DMS153 treated with DMSO at 0.1 percent for 48 hours (cell line): ENCODE results near the gene SLC17A9.

Source experiments
- DNase-seq: peaks from one replicate; lab custom pipeline; 2025; ENCODE audit not compliant: unreplicated experiment; lab: John Stamatoyannopoulos, UW

Gene SLC17A9

DNA sequence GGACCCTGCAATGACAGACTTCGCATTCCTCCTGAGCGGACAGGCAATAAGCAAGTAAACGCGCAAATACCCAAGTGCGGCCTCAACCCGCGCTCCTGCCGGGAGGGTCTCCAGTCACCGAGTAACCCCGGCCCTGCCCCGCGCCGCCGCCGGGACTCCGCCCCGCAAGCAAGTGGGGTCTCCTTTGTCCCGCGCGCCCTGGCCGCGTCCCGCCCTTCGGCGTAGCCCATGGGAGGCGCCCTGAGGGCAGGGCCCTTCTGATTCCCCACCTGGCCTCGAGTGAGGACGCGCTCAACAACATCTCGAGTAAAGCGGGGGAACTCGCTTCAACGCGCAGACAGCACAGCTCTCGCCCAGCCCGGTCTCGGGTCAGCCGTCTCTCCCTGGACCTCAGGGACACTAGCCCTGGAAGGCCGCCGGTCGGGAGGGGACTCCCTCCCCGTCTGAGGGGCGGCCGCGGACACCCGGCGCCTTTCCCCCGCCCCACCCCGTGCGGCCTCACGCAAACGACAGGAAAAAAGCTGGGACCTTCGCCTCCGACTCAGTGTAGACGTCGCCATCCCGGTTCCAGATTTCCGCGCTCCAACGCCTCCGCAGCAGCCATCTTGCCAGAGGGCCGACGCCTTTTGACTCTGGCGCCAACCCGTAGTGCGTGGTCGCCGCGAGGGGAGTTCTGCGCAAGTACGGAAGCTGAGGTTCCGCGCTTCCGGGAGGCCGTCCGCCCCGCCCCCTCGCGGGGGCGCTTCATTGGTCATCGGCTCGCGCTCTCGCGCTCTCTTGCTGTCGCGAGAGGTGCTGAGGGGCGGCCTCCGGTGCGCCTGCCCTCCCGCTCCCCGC lies 15.0 kb upstream of the SLC17A9 start:
- DNase-seq, result peak; percentile 86

- no peak for DNase-seq
Measured at GRCh38 chr20:62938105-62938888, 14.2 kb upstream of the SLC17A9 start, which contains the start of gene GID8. Gene GID8, plus strand, starts transcription at chr20:62938147. Its CDS starts 3,356 bp downstream, at chr20:62941503.

DNA sequence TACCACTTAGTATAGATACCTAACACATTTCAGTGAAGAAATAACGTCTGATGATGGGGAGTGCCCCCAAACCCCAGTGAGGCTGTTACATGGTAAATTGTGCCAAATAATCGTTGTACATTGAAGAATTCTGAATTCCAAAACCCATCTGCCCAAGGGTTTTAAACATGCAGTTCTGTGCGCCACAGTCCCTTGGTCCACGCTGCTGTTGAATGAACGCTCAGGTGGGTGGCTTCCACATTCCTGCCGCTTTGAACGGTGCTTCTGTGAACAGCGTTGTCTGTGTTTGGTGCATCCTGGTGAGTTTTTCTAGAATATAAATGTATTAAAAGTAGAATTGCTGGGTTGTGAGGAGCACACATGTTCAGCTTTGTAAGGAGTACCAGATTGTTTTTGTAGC lies 11.6 kb upstream of the SLC17A9 start:
- DNase-seq, result no peak

DNA sequence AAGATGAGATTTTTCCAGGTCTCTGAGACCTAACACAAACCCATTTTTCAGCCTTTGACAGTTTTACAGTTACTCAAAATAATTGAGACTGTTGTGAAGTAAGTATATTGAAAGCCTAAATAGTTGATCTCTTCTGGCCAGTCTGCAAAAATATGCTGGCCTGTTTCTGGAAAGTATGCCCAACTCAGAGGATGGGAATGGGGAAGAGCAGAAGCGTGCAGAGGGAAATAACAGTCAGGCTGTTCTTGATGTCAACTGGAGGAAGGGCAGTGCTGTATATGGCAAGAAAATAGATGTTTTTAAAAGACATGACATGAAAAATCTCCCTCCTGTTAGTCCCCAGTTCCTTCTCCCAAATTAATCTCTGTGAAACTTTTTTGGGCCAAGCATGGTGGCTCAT lies 10.7 kb upstream of the SLC17A9 start:
- no peak for DNase-seq

GRCh38 chr20:62942456-62942855 lies 10.1 kb upstream of the SLC17A9 start:
- DNase-seq, result no peak

GRCh38 chr20:62943396-62943795 lies 9.1 kb upstream of the SLC17A9 start:
- DNase-seq, result no peak

DNA sequence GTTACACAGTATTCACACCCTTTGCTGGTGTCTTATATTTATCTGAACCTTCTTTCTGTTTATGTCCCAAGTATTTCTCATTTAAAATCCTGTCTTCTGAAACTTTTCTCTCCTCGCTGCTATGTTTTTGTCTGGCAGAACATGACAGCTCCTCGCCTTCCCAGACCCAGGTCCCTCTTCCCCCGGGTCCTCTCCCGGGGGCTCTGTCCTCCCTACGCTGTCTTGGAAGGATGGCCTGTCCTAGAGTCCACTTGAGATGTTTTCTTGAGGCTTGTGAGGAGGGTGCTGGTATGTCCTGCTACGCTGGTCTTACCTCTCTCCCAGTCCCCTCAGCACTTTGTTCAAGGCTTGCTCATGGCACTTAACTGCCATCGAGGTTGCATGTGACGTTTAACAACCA lies 8.3 kb upstream of the SLC17A9 start:
- no peak for DNase-seq

GRCh38 chr20:62944746-62945145 lies 7.8 kb upstream of the SLC17A9 start:
- no peak for DNase-seq

DNA sequence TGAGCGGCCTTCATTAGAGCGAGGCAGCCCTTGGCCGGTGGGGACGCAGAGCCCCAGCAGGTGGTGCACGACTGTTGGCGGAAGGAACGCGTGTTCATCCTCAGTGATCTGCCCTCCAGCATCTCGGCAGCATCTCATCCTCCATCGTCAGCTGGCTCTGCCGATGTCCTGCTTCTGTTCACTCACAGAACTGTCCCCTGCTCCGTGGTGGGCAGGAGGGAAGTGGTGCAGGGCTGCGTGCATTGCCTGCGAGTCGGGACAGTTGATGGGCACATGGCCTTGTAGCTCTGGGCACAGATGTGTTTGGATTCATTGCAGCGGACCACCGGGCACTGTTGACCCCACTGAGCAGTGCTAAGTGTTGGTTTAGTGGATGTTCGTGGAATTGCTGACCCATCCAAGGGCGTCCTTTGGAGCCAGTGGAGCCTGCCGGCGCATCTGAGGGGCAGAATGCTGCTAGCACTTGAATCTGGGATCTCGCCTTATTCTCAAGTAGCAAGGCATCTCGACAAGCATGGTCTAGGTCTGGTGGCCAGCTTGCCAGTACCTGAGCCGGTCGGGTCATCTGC lies 6.7 kb upstream of the SLC17A9 start:
- DNase-seq, result no peak

DNA sequence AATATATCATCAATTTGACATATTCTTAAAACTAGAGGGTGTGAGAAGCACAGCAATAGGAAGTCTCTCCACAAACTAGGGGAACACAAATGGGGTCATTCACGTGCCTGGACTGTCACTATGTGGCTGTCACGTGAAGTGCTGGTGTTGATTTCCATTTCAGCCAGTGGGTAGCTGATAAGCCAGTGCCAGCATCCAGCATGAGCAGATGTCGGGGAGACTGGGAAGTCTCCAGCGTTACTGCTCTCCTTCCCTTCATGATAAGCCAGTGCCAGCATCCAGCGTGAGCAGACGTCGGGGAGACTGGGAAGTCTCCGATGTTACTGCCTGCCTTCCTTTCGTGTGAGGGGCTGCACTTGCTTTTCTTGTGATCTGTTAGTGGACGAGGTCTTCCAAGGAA lies 5.6 kb upstream of the SLC17A9 start:
- no peak for DNase-seq

- DNase-seq, result no peak
Measured at GRCh38 chr20:62947532-62948300, 4.8 kb upstream of the SLC17A9 start.

DNA sequence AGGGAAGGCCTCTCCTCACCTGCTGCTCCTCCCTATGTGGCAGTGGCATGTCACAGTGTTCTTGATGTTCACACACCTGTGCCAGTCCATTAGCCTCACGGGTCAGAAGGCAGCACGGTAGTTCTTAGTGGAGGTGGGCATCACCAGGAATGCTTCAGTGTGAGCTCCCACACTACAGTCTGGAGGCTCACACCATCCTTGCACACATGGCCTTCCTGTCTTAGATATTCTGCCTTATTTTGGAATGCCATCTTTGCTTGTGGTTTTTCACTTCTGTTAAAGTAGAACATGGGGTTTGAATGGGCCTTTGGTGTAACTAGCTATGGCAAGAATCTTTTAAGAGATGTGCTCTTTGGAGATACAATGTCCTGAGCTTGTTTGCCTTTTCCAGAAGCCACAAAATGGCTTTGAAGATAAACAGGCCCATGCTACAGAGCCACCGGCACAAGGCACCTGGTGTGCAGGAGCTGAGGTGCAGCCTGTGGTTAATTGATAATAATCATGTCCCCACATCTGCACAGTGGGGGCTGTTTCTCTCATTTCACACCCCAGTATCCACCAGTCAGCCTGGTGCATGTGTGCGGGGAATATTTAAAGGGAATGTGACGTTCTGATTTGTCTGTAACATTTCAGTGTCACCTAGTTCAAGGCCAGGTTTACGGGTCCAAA lies 3.2 kb upstream of the SLC17A9 start:
- no peak for DNase-seq

DNA sequence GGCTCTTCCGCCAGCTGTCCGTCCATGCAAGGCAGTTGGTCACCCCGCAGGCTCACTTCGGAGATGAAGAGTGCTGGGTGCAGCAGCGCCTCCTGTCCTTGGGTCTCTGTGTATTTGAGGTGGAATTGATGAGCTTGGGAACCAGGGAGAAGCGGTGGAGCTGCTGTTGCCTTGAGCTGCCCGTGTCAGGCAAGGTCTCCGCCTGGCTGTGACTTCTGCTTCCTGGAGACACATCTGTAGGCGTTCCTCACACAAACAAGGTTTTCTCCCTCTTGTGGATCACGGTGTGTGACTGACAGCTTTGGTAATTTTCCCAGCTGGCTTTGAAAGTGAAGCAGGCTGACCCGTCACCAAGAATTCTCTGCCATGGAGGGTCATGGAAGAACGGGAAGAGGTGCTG lies 2.5 kb upstream of the SLC17A9 start:
- no peak for DNase-seq

DNA sequence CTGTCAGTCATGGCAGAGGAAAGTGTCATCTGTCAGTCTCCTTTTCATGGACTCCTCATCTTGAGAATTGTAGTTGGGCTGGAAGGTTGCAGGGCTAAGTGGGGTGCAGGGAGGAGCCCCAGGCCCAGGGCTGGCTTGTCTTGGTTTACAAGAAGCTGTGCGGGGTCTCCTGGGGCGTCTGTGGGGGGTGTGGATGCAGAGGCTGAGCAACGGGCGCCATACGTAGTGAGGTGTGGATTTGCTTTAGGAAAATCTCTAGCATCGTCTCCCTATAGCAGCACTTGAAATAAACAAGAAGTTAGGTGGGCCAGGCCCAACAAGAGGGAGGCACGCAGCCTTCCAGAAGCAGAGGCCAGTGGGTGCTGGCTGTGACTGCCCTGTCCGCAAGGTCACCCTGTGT lies 1.8 kb upstream of the SLC17A9 start:
- DNase-seq, result no peak

- no peak for DNase-seq
Measured at GRCh38 chr20:62951143-62951895, 1.2 kb upstream of the SLC17A9 start.

DNA sequence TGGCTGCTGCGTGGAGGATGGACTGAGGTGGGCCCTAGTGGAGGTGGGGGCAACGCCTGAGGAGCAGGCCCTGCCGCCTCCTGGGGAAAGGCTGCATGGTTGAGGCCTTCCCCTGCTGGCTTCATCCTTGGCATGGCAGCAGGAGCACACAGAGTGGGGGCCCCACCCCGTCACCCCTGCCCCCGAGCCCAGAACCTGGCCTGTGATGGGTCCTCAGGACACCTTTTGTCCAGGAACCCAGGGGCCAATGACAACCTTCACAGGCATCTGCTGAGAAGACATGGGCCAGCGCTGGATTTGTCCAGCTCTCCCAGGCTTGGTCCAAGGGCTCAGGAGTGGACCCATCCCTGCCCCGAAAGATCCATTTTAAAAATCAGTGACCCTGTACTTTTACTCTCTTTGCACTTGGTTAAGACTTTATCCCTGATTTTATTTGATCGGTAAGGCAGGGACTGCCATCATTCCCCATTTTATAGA lies 575 bp upstream of the SLC17A9 start:
- DNase-seq, result no peak

DNA sequence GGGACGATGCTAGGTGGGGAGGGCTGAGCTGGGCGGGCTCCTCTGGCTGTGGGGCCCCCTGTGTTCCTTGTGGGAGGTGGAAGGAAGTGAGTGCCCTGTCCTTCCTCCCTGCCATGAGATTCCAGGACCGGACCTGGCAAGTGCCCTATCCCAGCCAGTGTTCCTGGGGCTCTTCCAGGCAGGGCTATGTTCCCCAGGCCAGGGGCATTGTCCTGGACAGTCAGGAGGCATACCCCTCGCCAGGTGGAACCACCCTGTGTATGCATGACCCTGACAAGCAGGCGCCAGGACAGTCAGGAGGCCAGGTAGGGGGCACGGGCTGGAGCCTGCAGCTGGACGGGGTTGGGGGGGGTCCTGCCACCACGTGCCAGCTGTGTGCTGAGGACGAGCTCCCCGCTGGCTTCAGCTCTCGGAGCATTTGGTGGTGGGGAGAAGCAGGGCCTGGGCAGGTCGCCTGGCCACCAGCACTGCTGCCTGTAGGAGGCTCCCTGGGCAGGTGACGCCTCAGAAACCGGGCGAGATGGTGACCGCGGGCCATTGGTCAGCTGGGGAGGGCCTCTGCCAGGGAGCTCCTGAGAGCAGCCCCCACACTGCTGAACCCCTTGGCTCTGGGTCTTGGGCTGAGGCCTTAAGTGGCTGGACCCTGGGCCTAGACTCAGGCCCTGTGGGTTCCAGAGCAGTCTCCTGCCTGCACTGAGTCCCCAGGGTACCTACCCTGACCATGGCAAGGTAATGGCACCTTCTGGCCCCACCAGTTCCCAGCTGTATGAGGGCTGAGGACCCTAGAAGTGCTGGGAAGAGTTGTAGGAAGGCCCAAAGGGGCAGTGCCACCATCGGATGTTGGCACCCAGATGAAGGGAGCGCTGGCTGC lies 694 bp downstream of the SLC17A9 start:
- no peak for DNase-seq

DNA sequence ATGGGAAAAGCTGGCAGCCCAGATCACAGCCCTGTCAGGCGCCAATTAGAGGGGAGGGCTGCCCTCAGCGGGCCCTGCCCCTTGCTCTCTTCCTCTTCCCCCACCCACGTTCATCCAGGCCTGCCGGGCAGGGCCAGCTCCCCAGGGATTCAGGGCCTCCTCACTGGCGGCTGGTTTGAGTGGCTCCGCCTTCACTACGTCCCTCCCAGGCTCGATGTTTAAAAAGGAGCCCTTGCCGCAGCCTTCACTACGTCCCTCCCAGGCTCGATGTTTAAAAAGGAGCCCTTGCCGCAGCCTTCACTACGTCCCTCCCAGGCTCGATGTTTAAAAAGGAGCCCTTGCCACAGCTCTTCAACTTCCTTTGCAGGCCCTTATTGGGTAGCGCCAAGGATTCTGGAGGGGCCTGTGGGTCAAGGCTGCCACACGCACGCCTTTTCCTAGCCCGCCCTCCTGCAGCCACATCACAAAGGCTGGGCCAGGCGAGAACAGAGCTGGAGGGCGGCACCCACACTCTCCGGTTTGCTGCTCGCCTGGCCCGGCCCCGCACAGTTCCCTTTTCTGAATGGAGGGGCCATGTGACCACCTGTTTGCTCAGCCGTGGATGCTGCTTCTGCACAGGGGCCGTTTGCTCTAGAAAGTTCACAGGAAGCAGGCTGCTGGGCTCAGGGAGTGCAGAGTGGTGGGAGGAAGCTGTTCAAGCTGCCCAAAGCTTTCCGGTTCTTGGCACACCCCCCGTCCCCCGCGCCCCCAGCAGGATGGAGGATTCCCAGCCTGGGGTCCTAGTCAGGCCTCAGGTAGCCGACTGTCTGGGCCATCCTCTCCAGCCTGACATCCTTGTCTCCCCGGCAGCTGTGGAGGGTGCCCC lies 1.6 kb downstream of the SLC17A9 start:
- DNase-seq, result peak; percentile 81
